ENCODE results near the gene GRB2. TPM values are rescaled to one million over a fixed set of nuclear protein-coding genes. Genes with fewer than 3 reads are reported as not detected.

Gene GRB2
- total RNA-seq, 2 donors from 2014 or later, result 88.3 to 95.7 TPM

GRCh38 chr17:75365009-75365930, 40.2 kb downstream of the GRB2 start:
- 59% methylated on average over 8 of the region's 8 CpGs for WGBS
- intact Hi-C loops (cut with DNase I), result no loop called here
- no peaks in the 10 kb centered on the region for H3K36me3 ChIP-seq
- no peaks in the 10 kb centered on the region for H3K27me3 ChIP-seq (replicated peaks; ENCODE audit: insufficient read depth)
- no peak for TF ChIP-seq POLR2A (IDR thresholded peaks at IDR 0.05)
- TF ChIP-seq POLR2AphosphoS5 (IDR thresholded peaks at IDR 0.05), result no peak
- no peak for TF ChIP-seq CTCF (IDR thresholded peaks at IDR 0.05)
- peaks cover 13% of the 10 kb centered on the region for H3K4me1 ChIP-seq (replicated peaks)
- H3K4me3 ChIP-seq, result no peak overlapping the region
- no peaks in the 10 kb centered on the region for H3K9me3 ChIP-seq
- H3K27ac ChIP-seq, result no peak overlapping the region
- DNase-seq (ENCODE audit: low spot score), result no peak

- intact Hi-C loops (cut with DNase I), result no loop called here
- no peak for DNase-seq (ENCODE audit: low spot score)
- no peaks in the 10 kb centered on the region for H3K9me3 ChIP-seq
- no peak for TF ChIP-seq CTCF (IDR thresholded peaks at IDR 0.05)
- no peaks in the 10 kb centered on the region for H3K27me3 ChIP-seq (replicated peaks; ENCODE audit: insufficient read depth)
- no peaks in the 10 kb centered on the region for H3K36me3 ChIP-seq
- no peak overlapping the region for H3K27ac ChIP-seq
- 79% methylated on average over 2 of the region's 2 CpGs for WGBS
- H3K4me1 ChIP-seq (replicated peaks), result peaks cover 14% of the 10 kb centered on the region
- no peak overlapping the region for H3K4me3 ChIP-seq
Measured at GRCh38 chr17:75364078-75364477, 41.4 kb downstream of the GRB2 start.

GRCh38 chr17:75361996-75362395, 43.5 kb downstream of the GRB2 start:
- no peak overlapping the region for H3K4me3 ChIP-seq
- peaks cover 14% of the 10 kb centered on the region for H3K4me1 ChIP-seq (replicated peaks)
- TF ChIP-seq CTCF (IDR thresholded peaks at IDR 0.05) (no peak), POLR2A (IDR thresholded peaks at IDR 0.05) (no peak), POLR2AphosphoS5 (IDR thresholded peaks at IDR 0.05) (no peak)
- H3K36me3 ChIP-seq, result no peaks in the 10 kb centered on the region
- DNase-seq (ENCODE audit: low spot score), result no peak
- H3K27ac ChIP-seq, result no peak overlapping the region
- no peaks in the 10 kb centered on the region for H3K27me3 ChIP-seq (replicated peaks; ENCODE audit: insufficient read depth)
- intact Hi-C loops (cut with DNase I), result no loop called here
- no peaks in the 10 kb centered on the region for H3K9me3 ChIP-seq
- 48% methylated on average over 2 of the region's 2 CpGs for whole genome bisulfite sequencing

GRCh38 chr17:75361344-75361743, 44.1 kb downstream of the GRB2 start:
- Histone ChIP-seq H3K36me3 (no peaks in the 10 kb centered on the region), H3K27ac (no peak overlapping the region), H3K27me3 (replicated peaks; ENCODE audit: insufficient read depth) (no peaks in the 10 kb centered on the region), H3K9me3 (no peaks in the 10 kb centered on the region), H3K4me3 (no peak overlapping the region), H3K4me1 (replicated peaks) (peaks cover 12% of the 10 kb centered on the region)
- WGBS, result 36% methylated on average over 3 of the region's 3 CpGs
- no peak for DNase-seq (ENCODE audit: low spot score)
- intact Hi-C loops (cut with DNase I), result no loop called here
- TF ChIP-seq POLR2AphosphoS5 (IDR thresholded peaks at IDR 0.05) (no peak), POLR2A (IDR thresholded peaks at IDR 0.05) (no peak), CTCF (IDR thresholded peaks at IDR 0.05) (no peak)

Measured in prostate gland (tissue), 2 donors.